ENCODE measurements around the gene PTPRN2.

PTPRN2 gene

DNA sequence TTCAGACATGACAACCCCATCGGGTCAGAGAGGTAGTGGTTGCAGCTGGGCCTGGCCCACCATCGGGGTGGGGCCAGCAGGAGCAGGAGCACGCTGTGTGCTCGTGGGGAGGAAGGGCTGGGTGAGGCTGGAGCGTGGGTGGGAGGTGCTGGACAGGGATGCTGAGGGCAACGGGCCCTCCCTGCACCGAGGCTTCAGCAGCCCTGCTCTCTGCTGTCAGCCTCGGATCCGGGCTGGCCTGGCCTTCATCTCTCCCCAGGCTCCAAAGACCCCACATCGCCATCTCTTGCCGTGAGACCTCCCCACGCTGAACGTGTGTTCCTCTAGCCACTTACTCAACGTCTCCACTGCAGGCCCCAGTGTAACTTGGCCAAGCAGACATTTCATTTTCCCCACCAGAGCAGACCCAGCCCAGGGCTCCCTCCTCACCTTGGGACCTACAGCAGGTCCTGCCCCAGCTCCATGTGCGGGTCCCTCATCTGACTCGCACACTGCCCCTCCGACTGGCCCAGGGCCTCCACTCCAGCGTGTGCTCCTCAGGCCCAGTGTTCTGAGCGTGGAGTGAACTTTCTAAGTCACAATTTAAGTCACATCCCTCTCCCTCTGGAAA is 788.4 kb downstream of the PTPRN2 start:
- in situ Hi-C loops (cut with MboI; ENCODE audit: low sequenced_read_pairs, unreplicated experiment): no loop called here
- no peak for DNase-seq (ENCODE audit: low spot score)
- TF ChIP-seq, protein P1, sequence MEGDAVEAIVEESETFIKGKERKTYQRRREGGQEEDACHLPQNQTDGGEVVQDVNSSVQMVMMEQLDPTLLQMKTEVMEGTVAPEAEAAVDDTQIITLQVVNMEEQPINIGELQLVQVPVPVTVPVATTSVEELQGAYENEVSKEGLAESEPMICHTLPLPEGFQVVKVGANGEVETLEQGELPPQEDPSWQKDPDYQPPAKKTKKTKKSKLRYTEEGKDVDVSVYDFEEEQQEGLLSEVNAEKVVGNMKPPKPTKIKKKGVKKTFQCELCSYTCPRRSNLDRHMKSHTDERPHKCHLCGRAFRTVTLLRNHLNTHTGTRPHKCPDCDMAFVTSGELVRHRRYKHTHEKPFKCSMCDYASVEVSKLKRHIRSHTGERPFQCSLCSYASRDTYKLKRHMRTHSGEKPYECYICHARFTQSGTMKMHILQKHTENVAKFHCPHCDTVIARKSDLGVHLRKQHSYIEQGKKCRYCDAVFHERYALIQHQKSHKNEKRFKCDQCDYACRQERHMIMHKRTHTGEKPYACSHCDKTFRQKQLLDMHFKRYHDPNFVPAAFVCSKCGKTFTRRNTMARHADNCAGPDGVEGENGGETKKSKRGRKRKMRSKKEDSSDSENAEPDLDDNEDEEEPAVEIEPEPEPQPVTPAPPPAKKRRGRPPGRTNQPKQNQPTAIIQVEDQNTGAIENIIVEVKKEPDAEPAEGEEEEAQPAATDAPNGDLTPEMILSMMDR (IDR thresholded peaks at IDR 0.05; ENCODE audit: borderline replicate concordance, control extremely low read depth, extremely low read depth, insufficient read depth, missing control alignments): no peak

DNA sequence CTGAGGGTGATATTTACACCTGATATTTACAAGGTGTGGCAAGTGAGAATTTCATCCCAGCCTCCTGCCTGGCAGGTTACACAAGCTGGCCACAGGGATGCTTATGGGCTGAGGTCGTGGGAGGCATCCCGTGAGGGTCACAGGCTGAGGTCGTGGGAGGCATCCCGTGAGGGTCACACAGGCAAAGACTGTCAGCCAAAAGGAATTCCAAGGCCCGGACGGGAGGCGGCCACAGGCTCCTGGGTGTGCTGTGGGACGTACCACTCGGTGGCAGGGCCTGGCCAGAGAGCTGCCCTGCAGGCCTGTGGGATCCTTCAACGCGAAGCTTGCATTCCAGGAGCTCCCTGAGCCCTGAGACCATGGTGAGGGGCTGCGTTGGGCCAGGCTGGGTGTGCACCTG is 790.3 kb downstream of the PTPRN2 start:
- TF ChIP-seq, protein P1 (IDR thresholded peaks at IDR 0.05; ENCODE audit: borderline replicate concordance, control extremely low read depth, extremely low read depth, insufficient read depth, missing control alignments): no peak
- DNase-seq (ENCODE audit: low spot score): no peak
- in situ Hi-C loops (cut with MboI; ENCODE audit: low sequenced_read_pairs, unreplicated experiment): no loop called here

DNA sequence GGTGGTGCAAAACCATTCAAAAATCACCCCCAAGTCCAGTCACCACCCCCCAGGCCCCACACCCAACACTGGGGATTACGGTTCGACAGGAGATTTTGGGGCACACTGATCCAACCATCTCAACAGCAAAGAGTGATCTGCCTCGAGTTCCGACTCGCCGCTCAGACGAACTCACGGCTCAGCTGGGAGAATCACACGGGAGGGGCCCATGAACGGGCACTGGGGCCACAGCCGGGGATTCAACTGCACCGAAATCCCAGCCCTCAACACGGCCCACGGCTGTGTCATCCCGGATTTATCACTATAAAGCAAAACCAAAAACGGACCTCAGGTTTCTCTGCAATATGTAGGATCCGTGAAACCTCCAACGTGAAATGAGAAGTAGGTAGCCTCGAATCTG is 790.8 kb downstream of the PTPRN2 start:
- in situ Hi-C loops (cut with MboI; ENCODE audit: low sequenced_read_pairs, unreplicated experiment): no loop called here
- TF ChIP-seq, protein P1 (IDR thresholded peaks at IDR 0.05; ENCODE audit: borderline replicate concordance, control extremely low read depth, extremely low read depth, insufficient read depth, missing control alignments): no peak
- DNase-seq (ENCODE audit: low spot score): no peak

DNA sequence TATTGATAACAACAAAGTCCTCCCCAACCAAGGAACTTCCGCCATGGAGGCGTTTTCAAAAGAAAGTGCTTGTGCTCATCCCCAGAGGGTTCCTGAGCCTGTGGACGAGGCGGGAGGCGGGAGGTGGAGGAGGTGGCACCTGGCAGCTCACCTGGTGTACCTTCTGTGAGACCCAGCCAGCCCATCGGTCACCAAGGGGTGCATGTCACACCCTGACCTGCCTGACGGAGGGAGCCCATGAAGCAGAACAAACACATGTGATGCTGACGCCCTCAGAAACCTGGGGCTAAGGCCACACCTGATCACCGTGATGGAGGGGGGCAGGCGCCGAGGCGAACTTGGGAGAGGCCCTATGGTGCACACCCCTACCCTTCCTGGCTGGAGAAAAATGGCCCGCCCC is 792.0 kb downstream of the PTPRN2 start:
- in situ Hi-C loops (cut with MboI; ENCODE audit: low sequenced_read_pairs, unreplicated experiment): no loop called here
- TF ChIP-seq, protein P1 (IDR thresholded peaks at IDR 0.05; ENCODE audit: borderline replicate concordance, control extremely low read depth, extremely low read depth, insufficient read depth, missing control alignments): no peak
- DNase-seq (ENCODE audit: low spot score): no peak

DNA sequence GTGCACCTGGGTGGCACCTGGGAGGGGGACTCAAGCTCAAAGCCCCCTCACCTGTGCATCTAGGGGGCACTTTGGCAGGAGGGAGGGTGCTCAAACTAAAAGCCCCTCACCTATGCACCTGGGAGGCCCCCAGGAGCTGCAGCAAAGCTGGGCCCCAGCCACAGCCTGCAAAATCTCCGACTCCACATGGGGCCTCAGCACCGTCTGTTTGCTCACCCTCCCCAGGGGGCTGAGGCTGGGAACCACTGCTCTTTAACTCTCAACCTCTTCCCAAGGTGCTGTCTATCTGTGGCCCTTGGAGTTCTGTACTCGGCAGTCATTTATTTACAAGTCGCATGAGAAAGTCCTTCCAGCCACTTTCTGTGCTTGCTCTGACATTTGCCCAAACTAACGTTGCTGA is 792.4 kb downstream of the PTPRN2 start:
- in situ Hi-C loops (cut with MboI; ENCODE audit: low sequenced_read_pairs, unreplicated experiment): no loop called here
- DNase-seq (ENCODE audit: low spot score): no peak
- TF ChIP-seq, protein P1 (IDR thresholded peaks at IDR 0.05; ENCODE audit: borderline replicate concordance, control extremely low read depth, extremely low read depth, insufficient read depth, missing control alignments): no peak

DNA sequence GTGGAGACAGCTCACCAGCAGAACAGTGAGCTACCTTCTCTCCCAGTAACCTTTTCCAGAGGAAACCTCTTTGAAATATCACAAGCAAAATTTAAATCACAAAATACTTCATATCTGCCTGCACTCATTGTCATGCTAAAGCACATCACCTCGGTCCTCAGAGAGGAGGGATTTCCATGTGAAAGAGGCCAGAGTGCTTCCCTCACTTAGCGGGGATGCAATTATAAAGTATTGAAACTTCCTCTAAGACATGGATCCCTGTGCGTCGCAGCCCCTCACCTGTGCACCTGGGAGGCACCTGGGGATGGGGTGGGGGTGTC is 792.9 kb downstream of the PTPRN2 start:
- DNase-seq (ENCODE audit: low spot score): no peak
- in situ Hi-C loops (cut with MboI; ENCODE audit: low sequenced_read_pairs, unreplicated experiment): no loop called here
- TF ChIP-seq, protein P1 (IDR thresholded peaks at IDR 0.05; ENCODE audit: borderline replicate concordance, control extremely low read depth, extremely low read depth, insufficient read depth, missing control alignments): no peak
